A549 treated with DMSO at 1 μM for 4 hours (cell line): ENCODE measurements around the gene ATP5MK. TPM values are rescaled to one million over a fixed set of nuclear protein-coding genes. Genes with fewer than 3 reads are reported as not detected.

Experiments used
- total RNA-seq: library from RNA; stranded (reverse); fragments of 200-300 nt; extraction: Qiagen RNA extraction; gene quantifications from 5 replicates; pipeline ENCODE4 v1.2.3, GENCODE V29; 2022; ENCODE audit warnings: low read depth

Gene ATP5MK, protein sequence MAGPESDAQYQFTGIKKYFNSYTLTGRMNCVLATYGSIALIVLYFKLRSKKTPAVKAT
- 444 to 600 TPM (median 518 TPM) in 5 replicates for total RNA-seq

GRCh38 chr10:103396067-103396788 lies at the start of gene ATP5MK, which contains the start of gene PDCD11:
Gene ATP5MK, minus strand, starts transcription at chr10:103396475. Its CDS starts 4,018 bp downstream, at chr10:103392457.
Gene PDCD11, plus strand, starts transcription at chr10:103396626. Its CDS starts 1,801 bp downstream, at chr10:103398427.

GRCh38 chr10:103367782-103368518 lies 28.3 kb downstream of the ATP5MK start, which contains the start of gene TAF5:
Gene TAF5, plus strand, starts transcription at chr10:103367976. Its CDS starts 14 bp downstream, at chr10:103367990.

GRCh38 chr10:103350517-103351260 lies 45.6 kb downstream of the ATP5MK start, which contains the start of gene PCGF6:
Gene PCGF6, minus strand, starts transcription at chr10:103351140. Its CDS starts 74 bp downstream, at chr10:103351066.

Other genes starting within 250 kb of the ATP5MK start
- 78.7 to 96.4 TPM (median 84.1 TPM) in 5 replicates for gene NT5C2, start 203.2 kb downstream of the ATP5MK start, total RNA-seq
- 0.03 TPM in 1 of 5 replicates, not detected in the others for gene RPEL1, start 150.6 kb downstream of the ATP5MK start, total RNA-seq
- gene INA, start 119.3 kb downstream of the ATP5MK start, total RNA-seq: 19.4 to 32.1 TPM (median 28.1 TPM) in 5 replicates
- gene PCGF6, start 45.3 kb downstream of the ATP5MK start, total RNA-seq: 11.1 to 13.1 TPM (median 12.3 TPM) in 5 replicates
- 3.0 to 4.5 TPM (median 4.3 TPM) in 5 replicates for gene TAF5, start 28.5 kb downstream of the ATP5MK start, total RNA-seq
- gene PDCD11, start 151 bp upstream of the ATP5MK start, total RNA-seq: 35.8 to 45.3 TPM (median 43.9 TPM) in 5 replicates
- gene CALHM2, start 55.9 kb upstream of the ATP5MK start, total RNA-seq: 4.7 to 6.1 TPM (median 5.3 TPM) in 5 replicates
- not detected in 5 replicates for gene CALHM1, start 62.4 kb upstream of the ATP5MK start, total RNA-seq
- 0.30 to 0.53 TPM (median 0.45 TPM) in 5 replicates for gene CALHM3, start 82.8 kb upstream of the ATP5MK start, total RNA-seq
- gene NEURL1, start 97.2 kb upstream of the ATP5MK start, total RNA-seq: 0.20 to 0.43 TPM (median 0.31 TPM) in 5 replicates